Right renal cortex interstitium (tissue), 3 donors: Measurements from ENCODE around the gene ACVRL1. TPM values are rescaled to one million over a fixed set of nuclear protein-coding genes. Genes with fewer than 3 reads are reported as not detected.
A peak's percentile ranks its signal among the peaks of the same experiment; 100 is the strongest.

Experiments used
- DNase-seq, 3 donors: peaks; one replicate each; pipeline ENCODE4 v3.0.0-alpha.2; 2013; ENCODE audit warnings: low read depth in 3 of 3, low spot score in 2 of 3
- polyA plus RNA-seq, 3 donors: library from polyadenylated mRNA; unstranded; fragments of 120-200 nt; gene quantifications; one replicate each; pipeline ENCODE4 v1.2.1, GENCODE V29; 2013; ENCODE audit not compliant: insufficient read length in 3 of 3

ACVRL1 gene
- polyA plus RNA-seq, 3 donors, result 30.9 to 36.5 (median 34.3) TPM

GRCh38 chr12:51937926-51938325, 30.6 kb downstream of the ACVRL1 start:
- no peak for DNase-seq

GRCh38 chr12:51938726-51939125, 31.4 kb downstream of the ACVRL1 start:
- no peak for DNase-seq

- no peak for DNase-seq
These were observed 33.8 kb downstream of the ACVRL1 start for GRCh38 chr12:51941011-51941581.

- DNase-seq, result no peak
These were observed 34.3 kb downstream of the ACVRL1 start for GRCh38 chr12:51941604-51942003.

GRCh38 chr12:51942056-51942455, 34.8 kb downstream of the ACVRL1 start:
- DNase-seq, result no peak

- DNase-seq, result no peak
These were observed 35.2 kb downstream of the ACVRL1 start for GRCh38 chr12:51942501-51943000.

- DNase-seq, result no peak
These were observed 36.0 kb downstream of the ACVRL1 start for GRCh38 chr12:51943346-51943745.

- no peak for DNase-seq
These were observed 37.4 kb downstream of the ACVRL1 start for GRCh38 chr12:51944608-51945233.

- no peak for DNase-seq
These were observed 40.1 kb downstream of the ACVRL1 start for GRCh38 chr12:51947246-51947996.

GRCh38 chr12:51948066-51948465, 40.8 kb downstream of the ACVRL1 start:
- no peak for DNase-seq

- DNase-seq, result no peak
These were observed 42.2 kb downstream of the ACVRL1 start for GRCh38 chr12:51949342-51950030.

- DNase-seq, result no peak
These were observed 43.4 kb downstream of the ACVRL1 start for GRCh38 chr12:51950682-51951198.

- peak in 2 of 3 donors; percentile 66 to 77 for DNase-seq
These were observed 44.0 kb downstream of the ACVRL1 start, which contains the start of gene ACVR1B for GRCh38 chr12:51951199-51951842. ACVR1B (plus strand) TSS chr12:51951699; CDS start chr12:51951744, 45 bp downstream.

- DNase-seq, result no peak
These were observed 44.8 kb downstream of the ACVRL1 start for GRCh38 chr12:51951843-51952722.

GRCh38 chr12:51953089-51953488, 45.8 kb downstream of the ACVRL1 start:
- DNase-seq, result no peak

GRCh38 chr12:51953864-51954263, 46.6 kb downstream of the ACVRL1 start:
- no peak for DNase-seq

- no peak for DNase-seq
These were observed 47.5 kb downstream of the ACVRL1 start for GRCh38 chr12:51954561-51955361.

- DNase-seq, result no peak
These were observed 48.4 kb downstream of the ACVRL1 start for GRCh38 chr12:51955702-51956101.

GRCh38 chr12:51958542-51958941, 51.2 kb downstream of the ACVRL1 start:
- DNase-seq, result no peak
